ENCODE results near the gene BCAN.

Gene BCAN

DNA sequence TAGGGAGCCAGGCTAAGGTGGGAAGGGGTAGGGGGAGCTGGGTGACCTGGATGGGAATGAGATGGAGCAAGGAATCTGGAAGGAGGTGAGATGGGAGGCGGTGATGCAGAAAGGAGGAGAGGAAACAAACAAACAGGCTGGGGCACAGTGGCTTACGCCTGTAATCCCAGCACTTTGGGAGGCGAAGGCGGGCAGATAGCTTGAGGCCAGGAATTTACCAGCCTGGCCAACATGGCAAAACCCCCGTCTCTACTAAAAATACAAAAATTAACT lies 52.7 kb downstream of the BCAN start:
- peaks cover 51% of the 10 kb centered on the region for H3K4me1 ChIP-seq (ENCODE audit: control insufficient read depth, insufficient read depth, low read length)
- H3K27ac ChIP-seq (ENCODE audit: low read depth, low read length), result no peak overlapping the region; the same call in 1 of the 2 replicates
- peak overlapping the region; percentile 80 for H3K9ac ChIP-seq (ENCODE audit: low read length)

DNA sequence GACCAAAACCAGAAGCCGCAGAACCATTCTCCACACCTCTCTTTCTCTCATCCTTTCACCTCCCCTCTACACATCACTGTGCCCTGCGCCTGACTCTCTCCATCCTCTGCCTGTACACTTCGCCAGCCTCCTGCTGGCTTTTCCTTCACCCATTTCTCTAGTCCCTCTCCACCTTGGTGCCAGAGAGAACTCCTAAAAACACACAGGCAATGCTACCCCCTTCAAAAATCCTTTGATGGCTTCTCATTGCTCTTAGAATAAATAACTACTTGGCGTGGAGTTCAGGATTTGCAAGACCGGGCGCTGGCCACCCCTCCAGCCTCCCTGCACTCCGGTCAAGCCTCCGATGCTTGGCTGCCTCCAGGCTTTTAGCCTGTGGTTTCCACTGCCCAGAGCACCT lies 54.8 kb downstream of the BCAN start:
- Histone ChIP-seq H3K27me3 (ENCODE audit: control insufficient read depth, insufficient read depth, low read length) (no peaks in the 10 kb centered on the region), H3K9ac (ENCODE audit: low read length) (no peak overlapping the region), H3K36me3 (ENCODE audit: control insufficient read depth, insufficient read depth, low read length) (peaks cover 40% of the 10 kb centered on the region), H3K4me3 (ENCODE audit: low read depth, low read length) (no peak overlapping the region), H3K27ac (ENCODE audit: low read depth, low read length) (no peak overlapping the region), H3K4me1 (ENCODE audit: control insufficient read depth, insufficient read depth, low read length) (peaks cover 29% of the 10 kb centered on the region), H3K9me3 (ENCODE audit: control insufficient read depth, insufficient read depth, low read depth, low read length) (no peaks in the 10 kb centered on the region)

More for the DNA sequence above, 52.7 kb downstream of the BCAN start:
- Histone ChIP-seq H3K27me3 (ENCODE audit: control insufficient read depth, insufficient read depth, low read length) (no peaks in the 10 kb centered on the region), H3K36me3 (ENCODE audit: control insufficient read depth, insufficient read depth, low read length) (peaks cover 19% of the 10 kb centered on the region), H3K9me3 (ENCODE audit: control insufficient read depth, insufficient read depth, low read depth, low read length) (no peaks in the 10 kb centered on the region), H3K4me3 (ENCODE audit: low read depth, low read length) (no peak overlapping the region)

DNA sequence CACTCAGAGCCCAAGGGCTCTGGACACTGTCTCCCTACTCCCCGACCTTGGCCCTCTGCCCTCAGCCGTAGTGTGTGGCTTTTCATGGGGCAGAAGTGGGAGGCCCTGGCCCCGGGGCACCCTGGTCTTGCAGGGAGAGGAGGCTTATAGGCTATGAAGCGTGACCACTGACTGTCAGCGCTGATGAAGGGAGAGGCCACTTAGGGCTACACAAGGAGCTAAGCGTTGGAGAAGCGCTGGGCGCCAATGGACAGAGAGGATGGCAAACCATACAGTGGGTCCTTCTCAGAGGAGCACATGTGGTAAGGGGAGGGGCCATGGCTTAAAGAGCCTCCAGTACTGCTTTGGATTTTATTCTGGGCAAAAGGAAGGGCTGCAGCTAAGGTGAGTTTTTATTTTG lies 55.6 kb downstream of the BCAN start:
- Histone ChIP-seq H3K9me3 (ENCODE audit: control insufficient read depth, insufficient read depth, low read depth, low read length) (no peaks in the 10 kb centered on the region), H3K4me3 (ENCODE audit: low read depth, low read length) (no peak overlapping the region), H3K27ac (ENCODE audit: low read depth, low read length) (no peak overlapping the region), H3K27me3 (ENCODE audit: control insufficient read depth, insufficient read depth, low read length) (no peaks in the 10 kb centered on the region), H3K9ac (ENCODE audit: low read length) (no peak overlapping the region), H3K4me1 (ENCODE audit: control insufficient read depth, insufficient read depth, low read length) (peaks cover 22% of the 10 kb centered on the region), H3K36me3 (ENCODE audit: control insufficient read depth, insufficient read depth, low read length) (peaks cover 40% of the 10 kb centered on the region)

DNA sequence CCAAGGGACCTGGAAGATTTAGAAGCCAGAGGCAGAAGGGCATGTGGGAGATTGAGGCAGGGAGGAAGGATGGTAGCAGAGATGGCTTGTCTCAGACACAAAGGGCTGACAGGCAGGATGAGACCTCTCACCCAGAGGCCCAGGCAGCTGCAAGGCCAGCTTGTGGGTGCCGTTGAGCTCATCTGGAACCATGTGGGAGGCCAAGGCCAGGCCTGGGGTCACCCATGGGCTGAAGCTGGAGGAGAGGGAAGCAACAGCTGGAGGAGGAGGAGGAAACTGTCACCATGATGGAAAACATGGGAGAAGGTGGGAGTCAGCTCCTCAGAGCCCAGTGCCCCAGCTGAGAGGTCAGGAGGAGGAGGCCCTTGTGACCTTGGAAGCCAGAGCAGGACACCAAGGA lies 57.1 kb downstream of the BCAN start:
- no peak overlapping the region for H3K9ac ChIP-seq (ENCODE audit: low read length)
- H3K27ac ChIP-seq (ENCODE audit: low read depth, low read length), result no peak overlapping the region
- no peaks in the 10 kb centered on the region for H3K9me3 ChIP-seq (ENCODE audit: control insufficient read depth, insufficient read depth, low read depth, low read length)
- no peak overlapping the region for H3K4me3 ChIP-seq (ENCODE audit: low read depth, low read length)
- H3K27me3 ChIP-seq (ENCODE audit: control insufficient read depth, insufficient read depth, low read length), result peaks cover under 1% of the 10 kb centered on the region; the same call in 1 of the 2 replicates
- H3K36me3 ChIP-seq (ENCODE audit: control insufficient read depth, insufficient read depth, low read length), result peaks cover 40% of the 10 kb centered on the region
- peaks cover 20% of the 10 kb centered on the region for H3K4me1 ChIP-seq (ENCODE audit: control insufficient read depth, insufficient read depth, low read length)

DNA sequence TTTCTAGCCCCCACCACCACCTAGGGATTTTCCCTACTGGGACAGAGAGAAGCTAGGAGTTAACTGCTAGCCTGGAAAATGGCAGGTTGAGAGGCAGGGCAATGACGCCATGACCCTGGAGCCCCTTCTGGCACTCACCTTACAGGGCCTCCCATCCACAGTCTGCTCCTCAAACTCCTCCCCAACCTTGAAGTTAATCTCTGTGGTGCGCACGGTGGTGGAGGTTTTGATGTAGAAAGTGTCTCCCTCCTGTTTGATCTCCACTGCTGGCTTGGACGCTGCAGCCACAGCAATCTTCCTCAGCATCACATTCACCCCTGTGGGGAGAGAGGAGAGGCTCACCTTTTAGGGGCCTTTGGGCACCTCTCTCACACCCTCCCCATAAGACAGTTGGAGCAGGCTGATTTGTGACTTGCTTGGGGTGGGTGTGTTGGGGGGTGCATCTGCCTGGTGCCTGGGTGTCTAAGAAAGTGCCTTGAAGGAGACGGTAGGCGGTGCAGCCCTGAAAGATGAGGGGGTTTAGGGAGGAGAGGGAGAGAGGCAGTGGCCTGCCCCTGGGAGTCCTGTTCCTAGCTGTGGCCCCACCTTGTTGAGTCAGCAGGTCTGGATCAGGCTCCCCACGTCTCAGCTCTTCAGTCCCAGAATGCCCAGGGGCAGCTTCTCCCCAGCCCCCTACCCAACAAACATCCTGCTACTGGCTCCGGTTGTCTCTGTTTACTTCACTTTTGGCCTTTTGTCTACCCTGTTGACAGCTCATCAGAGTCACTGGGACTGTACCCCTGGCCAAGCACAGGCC lies 59.0 kb downstream of the BCAN start:
- Histone ChIP-seq H3K4me1 (ENCODE audit: control insufficient read depth, insufficient read depth, low read length) (peaks cover 16% of the 10 kb centered on the region), H3K36me3 (ENCODE audit: control insufficient read depth, insufficient read depth, low read length) (peaks cover 40% of the 10 kb centered on the region), H3K9ac (ENCODE audit: low read length) (no peak overlapping the region), H3K27ac (ENCODE audit: low read depth, low read length) (no peak overlapping the region), H3K27me3 (ENCODE audit: control insufficient read depth, insufficient read depth, low read length) (peaks cover 9% of the 10 kb centered on the region; the same call in 1 of the 2 replicates), H3K4me3 (ENCODE audit: low read depth, low read length) (no peak overlapping the region), H3K9me3 (ENCODE audit: control insufficient read depth, insufficient read depth, low read depth, low read length) (no peaks in the 10 kb centered on the region)

DNA sequence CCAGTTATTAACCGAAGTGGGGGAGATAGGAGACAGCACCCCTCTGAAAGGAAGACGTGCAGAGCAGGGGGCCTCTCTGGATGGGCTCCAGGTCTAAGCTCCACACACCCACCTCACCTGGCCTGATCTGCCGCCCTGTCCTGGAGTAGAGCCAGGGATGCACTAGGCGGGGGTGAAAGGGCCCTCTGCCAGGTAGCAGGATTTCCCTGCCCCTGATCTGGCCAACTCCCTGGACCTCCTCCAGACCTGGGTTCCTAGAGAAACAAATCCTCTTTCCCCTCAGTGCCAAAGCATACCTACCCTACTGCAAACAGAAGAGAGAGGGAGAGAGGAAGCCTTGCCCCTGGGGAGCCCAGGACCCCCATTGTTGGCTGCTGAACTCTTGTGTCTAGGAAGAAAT lies 61.4 kb downstream of the BCAN start:
- Histone ChIP-seq H3K27me3 (ENCODE audit: control insufficient read depth, insufficient read depth, low read length) (peaks cover 9% of the 10 kb centered on the region; the same call in 1 of the 2 replicates), H3K4me1 (ENCODE audit: control insufficient read depth, insufficient read depth, low read length) (peaks cover 30% of the 10 kb centered on the region), H3K36me3 (ENCODE audit: control insufficient read depth, insufficient read depth, low read length) (peaks cover 34% of the 10 kb centered on the region), H3K4me3 (ENCODE audit: low read depth, low read length) (peak overlapping the region; percentile 76), H3K27ac (ENCODE audit: low read depth, low read length) (no peak overlapping the region), H3K9me3 (ENCODE audit: control insufficient read depth, insufficient read depth, low read depth, low read length) (no peaks in the 10 kb centered on the region), H3K9ac (ENCODE audit: low read length) (peak overlapping the region; percentile 87)

DNA sequence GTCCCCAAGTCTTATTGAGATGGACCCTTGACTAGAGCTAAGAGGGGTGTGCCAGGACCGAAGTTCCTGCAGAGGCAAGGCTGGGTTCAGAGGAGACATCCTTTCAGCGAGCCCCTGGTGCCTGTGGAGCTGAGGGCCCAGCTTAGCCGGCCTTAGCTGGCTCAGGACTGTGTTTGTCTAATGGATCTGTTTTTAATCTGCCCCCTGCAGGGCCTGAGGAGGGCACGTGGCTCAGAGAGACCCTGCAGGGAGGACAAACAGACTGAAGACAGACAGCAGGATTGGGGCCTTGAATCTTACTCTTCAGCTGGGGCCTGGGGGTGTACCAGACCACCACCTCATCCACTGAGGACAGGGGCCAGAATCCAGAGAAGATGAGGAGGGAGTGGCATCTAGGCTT lies 61.8 kb downstream of the BCAN start:
- Histone ChIP-seq H3K36me3 (ENCODE audit: control insufficient read depth, insufficient read depth, low read length) (peaks cover 30% of the 10 kb centered on the region), H3K4me1 (ENCODE audit: control insufficient read depth, insufficient read depth, low read length) (peaks cover 34% of the 10 kb centered on the region), H3K9ac (ENCODE audit: low read length) (peak overlapping the region; percentile 87), H3K9me3 (ENCODE audit: control insufficient read depth, insufficient read depth, low read depth, low read length) (no peaks in the 10 kb centered on the region), H3K4me3 (ENCODE audit: low read depth, low read length) (peak overlapping the region; percentile 76), H3K27ac (ENCODE audit: low read depth, low read length) (no peak overlapping the region), H3K27me3 (ENCODE audit: control insufficient read depth, insufficient read depth, low read length) (peaks cover 9% of the 10 kb centered on the region; the same call in 1 of the 2 replicates)

DNA sequence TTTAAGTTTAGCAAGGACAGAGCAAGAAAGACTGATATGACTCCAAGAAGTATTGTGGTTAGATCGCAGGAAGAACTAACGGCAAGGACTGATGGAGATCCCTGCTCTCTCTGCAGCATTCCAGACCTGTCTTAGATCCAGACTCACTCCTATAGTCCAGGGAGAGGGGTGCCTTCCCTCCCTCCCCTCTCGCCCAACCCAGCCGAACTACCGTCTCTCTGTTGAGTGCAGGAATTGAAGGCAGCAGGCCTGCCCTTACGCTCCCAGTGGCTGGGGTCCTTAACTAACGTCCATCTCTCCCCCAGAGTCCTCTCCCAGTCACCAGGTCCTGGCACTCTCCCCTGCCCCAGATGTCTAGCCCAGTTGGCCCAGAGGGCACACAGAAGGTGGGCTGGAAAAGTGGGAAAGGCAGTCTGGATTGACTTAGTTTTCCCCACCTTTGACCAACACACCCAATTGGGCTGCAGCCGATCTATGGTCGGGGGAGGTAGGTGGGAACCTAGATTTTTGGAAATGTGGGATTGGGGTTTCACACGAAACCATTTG lies 62.3 kb downstream of the BCAN start:
- Histone ChIP-seq H3K4me3 (ENCODE audit: low read depth, low read length) (peak overlapping the region; percentile 76), H3K9me3 (ENCODE audit: control insufficient read depth, insufficient read depth, low read depth, low read length) (no peaks in the 10 kb centered on the region), H3K9ac (ENCODE audit: low read length) (peak overlapping the region; percentile 87), H3K27ac (ENCODE audit: low read depth, low read length) (no peak overlapping the region; the same call in 1 of the 2 replicates), H3K36me3 (ENCODE audit: control insufficient read depth, insufficient read depth, low read length) (peaks cover 25% of the 10 kb centered on the region), H3K27me3 (ENCODE audit: control insufficient read depth, insufficient read depth, low read length) (peaks cover 9% of the 10 kb centered on the region; the same call in 1 of the 2 replicates), H3K4me1 (ENCODE audit: control insufficient read depth, insufficient read depth, low read length) (peaks cover 39% of the 10 kb centered on the region)

DNA sequence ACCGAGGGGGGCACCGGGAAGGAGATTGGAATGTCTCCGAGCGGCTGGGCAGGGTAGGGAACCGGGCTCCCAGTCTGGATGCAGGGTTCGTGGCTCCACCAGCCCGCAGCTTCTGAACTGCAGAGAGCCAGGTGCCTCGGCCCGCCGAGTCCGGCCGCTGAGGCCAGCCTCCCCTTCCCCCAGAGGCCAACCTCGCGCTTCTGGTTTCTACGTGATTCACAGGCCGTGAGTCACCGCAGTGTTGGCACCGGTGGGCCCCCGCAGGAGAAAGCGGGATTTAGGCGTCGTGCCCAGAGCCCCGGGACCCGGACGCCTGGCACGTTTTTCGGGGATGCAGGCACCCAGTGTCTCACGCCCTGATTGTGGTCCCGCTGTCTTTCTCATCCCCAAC lies 63.0 kb downstream of the BCAN start:
- Histone ChIP-seq H3K27ac (ENCODE audit: low read depth, low read length) (peak overlapping the region; percentile 77; the same call in 1 of the 2 replicates), H3K4me3 (ENCODE audit: low read depth, low read length) (peak overlapping the region; percentile 76), H3K9me3 (ENCODE audit: control insufficient read depth, insufficient read depth, low read depth, low read length) (no peaks in the 10 kb centered on the region), H3K27me3 (ENCODE audit: control insufficient read depth, insufficient read depth, low read length) (peaks cover 9% of the 10 kb centered on the region; the same call in 1 of the 2 replicates), H3K4me1 (ENCODE audit: control insufficient read depth, insufficient read depth, low read length) (peaks cover 45% of the 10 kb centered on the region), H3K9ac (ENCODE audit: low read length) (peak overlapping the region; percentile 87), H3K36me3 (ENCODE audit: control insufficient read depth, insufficient read depth, low read length) (peaks cover 18% of the 10 kb centered on the region)

DNA sequence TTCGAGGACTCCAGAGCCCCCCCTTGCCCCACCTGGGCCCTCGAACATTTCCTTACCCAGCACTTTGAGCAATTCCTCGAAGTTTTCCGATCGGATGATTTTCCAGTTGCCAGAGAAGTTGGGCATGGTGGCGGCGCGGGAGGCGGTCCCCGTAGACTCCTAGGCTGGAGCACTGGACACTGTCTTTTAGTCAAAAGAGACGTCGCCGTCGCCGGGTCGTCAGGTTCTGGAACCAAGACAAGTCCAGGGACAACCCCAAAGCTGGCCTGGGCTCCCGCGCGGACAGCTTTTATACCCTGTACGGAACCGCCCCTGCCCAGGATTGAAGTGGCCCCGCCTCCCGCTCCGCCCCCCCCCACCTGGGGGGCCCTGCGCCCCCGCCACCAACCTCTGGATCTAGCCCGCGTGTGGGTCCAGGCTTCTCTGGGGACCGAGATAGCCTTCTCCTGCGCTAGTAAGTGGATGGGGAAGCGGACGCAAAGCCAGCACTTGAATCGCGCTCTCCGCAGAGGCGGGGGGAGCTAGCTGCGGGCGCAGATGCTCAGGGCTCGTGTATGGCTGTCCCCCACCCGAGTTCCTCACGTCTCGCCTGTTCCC lies 63.5 kb downstream of the BCAN start, which contains the start of gene CRABP2:
Gene CRABP2 (minus strand): TSS at position 263 of the 597 bp plus-strand sequence. CDS start 137 bp downstream, at position 126.
- Histone ChIP-seq H3K27ac (ENCODE audit: low read depth, low read length) (peak within 1 kb of the TSS; percentile 90), H3K4me1 (ENCODE audit: control insufficient read depth, insufficient read depth, low read length) (peaks cover 50% of the 10 kb centered on the region), H3K4me3 (ENCODE audit: low read depth, low read length) (peak within 1 kb of the TSS; percentile 76)

More for the DNA sequence above, 63.5 kb downstream of the BCAN start, which contains the start of gene CRABP2:
- Histone ChIP-seq H3K9me3 (ENCODE audit: control insufficient read depth, insufficient read depth, low read depth, low read length) (no peaks in the 10 kb centered on the region), H3K9ac (ENCODE audit: low read length) (peak within 1 kb of the TSS; percentile 87), H3K27me3 (ENCODE audit: control insufficient read depth, insufficient read depth, low read length) (peaks cover 9% of the 10 kb centered on the region; the same call in 1 of the 2 replicates), H3K36me3 (ENCODE audit: control insufficient read depth, insufficient read depth, low read length) (peaks cover 13% of the 10 kb centered on the region)

Measured in HUES6 (cell line).